Endothelial cell of umbilical vein (primary cell): Measurements from ENCODE around the gene ADGRL3.

ENCODE experiments used
- FOS ChIP-seq: IDR thresholded peaks from 2 replicates; pipeline ENCODE4 v1.6.1; 2011; ENCODE audit warnings: mild to moderate bottlenecking, low read length, moderate library complexity, borderline replicate concordance; ENCODE audit not compliant: insufficient read depth
- MYC ChIP-seq: IDR thresholded peaks from one replicate; pipeline ENCODE4 v1.6.1; 2011; ENCODE audit warnings: mild to moderate bottlenecking, low read depth, low read length
- POLR2A ChIP-seq: IDR thresholded peaks from 2 replicates; pipeline ENCODE4 v1.6.1; 2012; ENCODE audit warnings: low read depth, mild to moderate bottlenecking, control low read depth, low read length
- POLR2AphosphoS5 ChIP-seq: IDR thresholded peaks from 2 replicates; pipeline ENCODE4 v1.6.1; 2012; ENCODE audit warnings: low read depth, mild to moderate bottlenecking, control low read depth, low read length, moderate library complexity; ENCODE audit not compliant: insufficient read depth
- TF ChIP-seq, protein P1 (sequence below), 2 donors: IDR thresholded peaks; 1 replicate in 1 of 2; 2 replicates in 1 of 2; pipeline ENCODE4 v1.5.1; 2011; ENCODE audit warnings: low read length in 2 of 2, mild to moderate bottlenecking in 2 of 2, moderate library complexity in 2 of 2, control low read depth in 1 of 2, inconsistent platforms in 1 of 2, low read depth in 1 of 2; ENCODE audit not compliant: insufficient read depth in 1 of 2; ENCODE audit errors: extremely low read depth in 1 of 2

DNA sequence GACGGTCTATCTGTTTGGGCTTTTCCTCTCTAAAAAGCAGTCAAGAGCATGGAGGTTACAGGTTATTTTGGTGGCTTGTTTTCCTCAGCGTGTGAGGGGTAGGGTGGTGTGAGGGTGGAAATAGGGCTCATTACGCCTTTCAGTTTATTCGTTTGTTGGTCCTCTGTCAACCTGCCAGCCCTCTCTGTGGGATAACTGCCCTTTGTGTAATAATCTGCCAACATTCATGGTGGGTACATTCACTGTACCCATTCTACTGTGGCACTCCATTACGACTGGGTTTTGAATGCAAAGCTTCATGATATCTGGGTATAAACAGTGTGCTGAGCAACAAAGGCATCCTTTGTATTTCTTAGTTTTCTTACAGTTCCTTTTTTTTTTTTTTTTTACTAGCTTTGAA lies 136.4 kb downstream of the ADGRL3 start:
- no peak for TF ChIP-seq POLR2AphosphoS5
- TF ChIP-seq MYC, result no peak
- TF ChIP-seq, protein P1, sequence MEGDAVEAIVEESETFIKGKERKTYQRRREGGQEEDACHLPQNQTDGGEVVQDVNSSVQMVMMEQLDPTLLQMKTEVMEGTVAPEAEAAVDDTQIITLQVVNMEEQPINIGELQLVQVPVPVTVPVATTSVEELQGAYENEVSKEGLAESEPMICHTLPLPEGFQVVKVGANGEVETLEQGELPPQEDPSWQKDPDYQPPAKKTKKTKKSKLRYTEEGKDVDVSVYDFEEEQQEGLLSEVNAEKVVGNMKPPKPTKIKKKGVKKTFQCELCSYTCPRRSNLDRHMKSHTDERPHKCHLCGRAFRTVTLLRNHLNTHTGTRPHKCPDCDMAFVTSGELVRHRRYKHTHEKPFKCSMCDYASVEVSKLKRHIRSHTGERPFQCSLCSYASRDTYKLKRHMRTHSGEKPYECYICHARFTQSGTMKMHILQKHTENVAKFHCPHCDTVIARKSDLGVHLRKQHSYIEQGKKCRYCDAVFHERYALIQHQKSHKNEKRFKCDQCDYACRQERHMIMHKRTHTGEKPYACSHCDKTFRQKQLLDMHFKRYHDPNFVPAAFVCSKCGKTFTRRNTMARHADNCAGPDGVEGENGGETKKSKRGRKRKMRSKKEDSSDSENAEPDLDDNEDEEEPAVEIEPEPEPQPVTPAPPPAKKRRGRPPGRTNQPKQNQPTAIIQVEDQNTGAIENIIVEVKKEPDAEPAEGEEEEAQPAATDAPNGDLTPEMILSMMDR (IDR thresholded peaks at IDR 0.05; ENCODE audit: extremely low read depth in 1 of 2, insufficient read depth in 1 of 2, low read depth in 1 of 2, low read length in 2 of 2), result no peak
- TF ChIP-seq FOS, result no peak
- no peak for TF ChIP-seq POLR2A
